GM12865 (cell line): ENCODE results near the gene DSG1.

Source experiments
- DNase-seq: peaks from one replicate; pipeline ENCODE4 v3.0.0; 2010; ENCODE audit warnings: low read depth
- H3K4me3 ChIP-seq: 2 replicates; pipeline ENCODE4 v1.5.1; 2011; ENCODE audit warnings: mild to moderate bottlenecking, low read depth, low read length, control low read depth
- CTCF ChIP-seq: IDR thresholded peaks from 2 replicates; pipeline ENCODE4 v1.5.1; 2011; ENCODE audit warnings: low read length, control low read depth, low read depth, inconsistent platforms; ENCODE audit not compliant: insufficient read depth; ENCODE audit errors: missing control alignments

The DSG1 gene

DNA sequence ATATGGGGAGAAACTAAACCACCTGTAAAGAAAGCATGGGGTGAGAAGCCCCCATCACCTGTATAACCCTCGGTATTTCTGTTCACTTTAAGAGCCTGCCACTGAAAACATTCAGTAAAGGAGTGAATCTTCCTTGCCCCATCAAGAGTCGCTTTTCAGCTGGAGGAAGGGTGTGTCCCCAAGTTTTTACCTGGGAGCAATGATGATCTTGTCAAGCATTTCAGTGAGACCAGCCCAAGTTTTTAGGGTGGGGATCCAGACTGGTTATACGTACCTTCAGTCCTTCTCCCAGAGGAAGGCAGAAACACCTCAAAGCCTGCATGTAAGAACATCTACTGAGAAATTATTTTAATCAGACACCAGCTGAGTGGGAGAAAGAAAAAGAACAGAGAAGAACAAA is at the start of gene DSG1:
Gene DSG1, plus strand, starts transcription at position 301 of the 400 bp plus-strand sequence. CDS start 141 bp downstream, outside the sequence.
- DNase-seq = no peak
- TF ChIP-seq CTCF = no peak
- H3K4me3 ChIP-seq = no peak within 1 kb of the TSS

- no peak for TF ChIP-seq CTCF
- H3K4me3 ChIP-seq = peak overlapping the region; percentile 2; the same call in 1 of the 2 replicates
- peak; percentile 83 for DNase-seq
Measured at GRCh38 chr18:31268985-31269406, 49.0 kb upstream of the DSG1 start.

- no peak for TF ChIP-seq CTCF
- DNase-seq = peak; percentile 44
- H3K4me3 ChIP-seq = no peak overlapping the region
Measured at GRCh38 chr18:31269566-31269965, 48.4 kb upstream of the DSG1 start.

DNA sequence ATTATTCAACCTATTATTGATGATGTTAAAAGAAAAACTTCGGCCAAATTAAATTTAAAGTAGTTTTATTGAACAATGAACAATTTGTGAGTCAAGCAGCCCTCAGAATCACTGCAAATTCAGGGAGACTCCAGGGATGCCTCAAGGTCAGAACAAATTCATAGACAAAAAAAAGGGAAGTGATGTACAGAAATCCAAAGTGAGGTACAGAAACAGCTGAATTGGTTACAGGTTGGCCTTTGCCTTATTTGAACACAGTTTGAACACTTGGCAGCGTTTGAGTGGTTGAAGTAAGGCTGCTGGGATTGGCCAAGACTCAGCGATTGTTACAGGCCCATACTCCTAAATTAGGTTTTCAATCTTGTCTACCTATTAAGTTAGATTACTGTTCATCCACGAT is 47.4 kb upstream of the DSG1 start:
- no peak for TF ChIP-seq CTCF
- H3K4me3 ChIP-seq = no peak overlapping the region
- DNase-seq = no peak

DNA sequence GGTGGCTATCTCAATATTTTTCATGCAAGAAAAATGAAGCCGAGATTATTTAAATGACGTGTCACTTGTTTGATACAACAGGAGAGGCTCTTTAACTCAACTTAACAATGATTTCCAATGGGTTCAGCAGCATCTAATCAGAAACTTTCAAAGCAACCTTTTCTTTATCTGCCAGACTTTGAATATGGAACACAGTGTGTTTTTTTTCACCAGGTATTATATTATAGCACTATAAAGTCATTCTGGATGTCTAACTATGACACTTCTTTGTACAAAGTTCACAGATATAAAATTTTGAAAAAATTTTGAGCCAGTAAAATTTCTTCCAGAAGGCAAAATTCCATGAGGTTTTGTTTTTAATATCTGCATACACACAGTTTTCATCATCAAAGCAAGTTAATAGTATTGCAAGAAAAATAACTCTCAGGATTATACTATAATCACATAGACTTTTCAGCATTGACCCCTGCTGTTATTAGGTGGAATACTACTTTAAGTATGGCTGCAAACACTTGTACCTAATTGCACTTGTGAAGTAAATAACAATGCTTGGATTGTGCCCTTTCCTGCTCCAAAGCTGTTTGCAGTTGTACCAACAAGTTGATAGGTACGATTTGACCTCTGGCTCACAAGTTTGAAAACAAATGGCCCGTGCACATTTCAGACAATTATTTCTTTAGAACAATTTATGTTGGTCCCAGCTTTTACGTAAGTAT is 44.0 kb upstream of the DSG1 start:
- no peak for DNase-seq
- H3K4me3 ChIP-seq = no peak overlapping the region
- no peak for TF ChIP-seq CTCF

- DNase-seq = no peak
- no peak overlapping the region for H3K4me3 ChIP-seq
Measured at GRCh38 chr18:31274931-31275330, 43.0 kb upstream of the DSG1 start.

More at GRCh38 chr18:31274931-31275330, 43.0 kb upstream of the DSG1 start:
- no peak for TF ChIP-seq CTCF
